Smooth muscle cell (in vitro differentiated cells): ENCODE results near the gene WNT9B. TPM values are rescaled to one million over a fixed set of nuclear protein-coding genes. Genes with fewer than 3 reads are reported as not detected.

ENCODE experiments used
- DNase-seq: peaks from one replicate; lab custom pipeline; 2025; ENCODE audit not compliant: unreplicated experiment; lab: John Stamatoyannopoulos, UW
- H2AFZ ChIP-seq: fragments of 200-600 bp; sonication (generic); 2 replicates; pipeline ENCODE4 v1.6.0; 2016; ENCODE audit warnings: antibody characterized with exemption, low read depth, mild to moderate bottlenecking
- H3F3A ChIP-seq: fragments of 200-600 bp; sonication (generic); 2 replicates; pipeline ENCODE4 v1.6.0; 2017; ENCODE audit warnings: antibody characterized with exemption, low read depth
- H3K27ac ChIP-seq: fragments of 200-600 bp; sonication (generic); 2 replicates; pipeline ENCODE4 v1.5.1; 2016; ENCODE audit warnings: low read depth, mild to moderate bottlenecking
- H3K27me3 ChIP-seq: fragments of 200-600 bp; sonication (generic); 2 replicates; pipeline ENCODE4 v1.6.1; 2016; ENCODE audit warnings: low read depth, mild to moderate bottlenecking
- H3K36me3 ChIP-seq: fragments of 200-600 bp; sonication (generic); 2 replicates; pipeline ENCODE4 v1.5.1; 2016; ENCODE audit warnings: low read depth
- H3K4me1 ChIP-seq: fragments of 200-600 bp; sonication (generic); 2 replicates; pipeline ENCODE4 v1.5.1; 2016; ENCODE audit warnings: low read depth
- H3K4me2 ChIP-seq: fragments of 200-600 bp; sonication (generic); 2 replicates; pipeline ENCODE4 v1.6.0; 2016; ENCODE audit warnings: mild to moderate bottlenecking
- H3K4me3 ChIP-seq: fragments of 200-600 bp; sonication (generic); 2 replicates; pipeline ENCODE4 v1.5.1; 2016; ENCODE audit warnings: mild to moderate bottlenecking
- H3K79me2 ChIP-seq: fragments of 200-600 bp; sonication (generic); 2 replicates; pipeline ENCODE4 v1.6.0; 2016; ENCODE audit warnings: low read depth, mild to moderate bottlenecking
- H3K9ac ChIP-seq: fragments of 200-600 bp; sonication (generic); 2 replicates; pipeline ENCODE4 v1.6.0; 2016; ENCODE audit warnings: low read depth
- H3K9me3 ChIP-seq: fragments of 200-600 bp; sonication (generic); replicated peaks from 2 replicates; pipeline ENCODE4 v1.5.1; 2016; ENCODE audit warnings: low read depth
- H4K20me1 ChIP-seq: fragments of 200-600 bp; sonication (generic); 2 replicates; pipeline ENCODE4 v1.6.0; 2016; ENCODE audit warnings: low read depth
- CTCF ChIP-seq: fragments of 200-600 bp; sonication (generic); IDR thresholded peaks from 2 replicates; pipeline ENCODE4 v1.5.1; 2017; ENCODE audit warnings: borderline replicate concordance, mild to moderate bottlenecking, antibody characterized with exemption; ENCODE audit not compliant: insufficient read depth, poor library complexity, severe bottlenecking
- WGBS: methylation state at CpG from one replicate; pipeline ENCODE4 v1.1.7; 2016; ENCODE audit warnings: low lambda C conversion rate; 5-methylcytosine and 5-hydroxymethylcytosine counted together
- polyA plus RNA-seq: library from polyadenylated mRNA; unstranded; fragments of >200 nt; fragmentation: Nextera tagmentation; extraction: Ambion mirVana; gene quantifications from 2 replicates; pipeline ENCODE4 v1.2.1, GENCODE V29; 2016
- total RNA-seq: library from RNA; depleted of rRNA; stranded (reverse); fragments of >200 nt; gene quantifications from 2 replicates; pipeline ENCODE4 v1.2.3, GENCODE V29; 2014

Gene WNT9B
- total and polyA plus RNA-seq, 2 experiments from 2014 or later, result not detected

GRCh38 chr17:46873941-46874645 is 22.7 kb downstream of the WNT9B start:
- no peak overlapping the region for H3K9ac ChIP-seq
- no peaks in the 10 kb centered on the region for H3K9me3 ChIP-seq
- H3K4me2 ChIP-seq, result no peak overlapping the region
- H3K27me3 ChIP-seq, result no peaks in the 10 kb centered on the region
- H3F3A ChIP-seq, result no peaks in the 10 kb centered on the region
- H3K79me2 ChIP-seq, result no peaks in the 10 kb centered on the region
- no peaks in the 10 kb centered on the region for H3K4me1 ChIP-seq
- no peak for TF ChIP-seq CTCF
- no peaks in the 10 kb centered on the region for H3K36me3 ChIP-seq
- H3K4me3 ChIP-seq, result no peak overlapping the region
- WGBS, result 94% methylated on average over 7 of the region's 7 CpGs
- no peaks in the 10 kb centered on the region for H4K20me1 ChIP-seq
- no peak overlapping the region for H3K27ac ChIP-seq
- DNase-seq, result no peak
- H2AFZ ChIP-seq, result no peak overlapping the region

GRCh38 chr17:46874906-46875305 is 23.5 kb downstream of the WNT9B start:
- H3K4me2 ChIP-seq, result no peak overlapping the region
- no peaks in the 10 kb centered on the region for H3K36me3 ChIP-seq
- H4K20me1 ChIP-seq, result no peaks in the 10 kb centered on the region
- WGBS, result 94% methylated on average over 16 of the region's 16 CpGs
- no peaks in the 10 kb centered on the region for H3F3A ChIP-seq
- no peak overlapping the region for H2AFZ ChIP-seq
- H3K9ac ChIP-seq, result no peak overlapping the region
- no peak for TF ChIP-seq CTCF
- no peaks in the 10 kb centered on the region for H3K27me3 ChIP-seq
- H3K4me3 ChIP-seq, result no peak overlapping the region
- H3K79me2 ChIP-seq, result no peaks in the 10 kb centered on the region
- DNase-seq, result no peak
- H3K4me1 ChIP-seq, result no peaks in the 10 kb centered on the region
- H3K9me3 ChIP-seq, result no peaks in the 10 kb centered on the region
- H3K27ac ChIP-seq, result no peak overlapping the region

GRCh38 chr17:46875849-46876352 is 24.5 kb downstream of the WNT9B start:
- no peak overlapping the region for H3K27ac ChIP-seq
- DNase-seq, result no peak
- WGBS, result 84% methylated on average over 13 of the region's 13 CpGs

More at GRCh38 chr17:46875849-46876352, 24.5 kb downstream of the WNT9B start:
- Histone ChIP-seq H3F3A (no peaks in the 10 kb centered on the region), H3K4me1 (no peaks in the 10 kb centered on the region), H3K4me3 (no peak overlapping the region), H3K36me3 (no peaks in the 10 kb centered on the region), H3K79me2 (no peaks in the 10 kb centered on the region), H2AFZ (no peak overlapping the region), H3K4me2 (no peak overlapping the region), H3K27me3 (no peaks in the 10 kb centered on the region), H3K9me3 (no peaks in the 10 kb centered on the region), H3K9ac (no peak overlapping the region), H4K20me1 (no peaks in the 10 kb centered on the region)
- TF ChIP-seq CTCF, result no peak
